Mesenchymal stem cell (in vitro differentiated cells and primary cell): Measurements from ENCODE around the gene GABRG3.

Experiments
- DNase-seq: peaks from one replicate; pipeline ENCODE4 v3.0.0-alpha.2; 2013
- H2AFZ ChIP-seq: one replicate; pipeline ENCODE4 v1.6.1; 2013; ENCODE audit warnings: low read depth, mild to moderate bottlenecking, control low read depth, inconsistent platforms, low read length, moderate library complexity
- H2AK5ac ChIP-seq: 2 replicates; pipeline ENCODE4 v1.6.1; 2013; ENCODE audit warnings: low read length, moderate library complexity, mild to moderate bottlenecking, inconsistent platforms; ENCODE audit not compliant: severe bottlenecking
- H2BK120ac ChIP-seq: one replicate; pipeline ENCODE4 v1.6.1; 2013; ENCODE audit warnings: low read depth, mild to moderate bottlenecking, inconsistent platforms, low read length, moderate library complexity
- H2BK12ac ChIP-seq, 2 experiments: one replicate each; pipeline ENCODE4 v1.6.1; 2013; ENCODE audit warnings: inconsistent platforms in 2 of 2, low read length in 2 of 2, mild to moderate bottlenecking in 2 of 2, moderate library complexity in 2 of 2, control low read depth in 1 of 2
- H2BK15ac ChIP-seq: one replicate; pipeline ENCODE4 v1.6.1; 2013; ENCODE audit warnings: mild to moderate bottlenecking, low read depth, inconsistent platforms; ENCODE audit not compliant: poor library complexity, severe bottlenecking
- H2BK5ac ChIP-seq: 2 replicates; pipeline ENCODE4 v1.6.1; 2013; ENCODE audit warnings: low read depth, mild to moderate bottlenecking, low read length, control low read depth, inconsistent platforms; ENCODE audit not compliant: poor library complexity, severe bottlenecking
- H3K14ac ChIP-seq, 2 experiments: one replicate each; pipeline ENCODE4 v1.6.1; 2013; ENCODE audit warnings: inconsistent platforms in 2 of 2, low read length in 2 of 2, control low read depth in 1 of 2, mild to moderate bottlenecking in 1 of 2, moderate library complexity in 1 of 2
- H3K18ac ChIP-seq, 2 experiments: one replicate each; pipeline ENCODE4 v1.6.1; 2013; ENCODE audit warnings: inconsistent platforms in 2 of 2, low read length in 2 of 2, control low read depth in 1 of 2, low read depth in 1 of 2, mild to moderate bottlenecking in 1 of 2
- H3K23ac ChIP-seq, 2 experiments: one replicate each; pipeline ENCODE4 v1.6.1; 2013; ENCODE audit warnings: inconsistent platforms in 2 of 2, low read length in 2 of 2, mild to moderate bottlenecking in 2 of 2, moderate library complexity in 2 of 2, control low read depth in 1 of 2
- H3K27ac ChIP-seq: 2 replicates; pipeline ENCODE4 v1.5.1; 2013; ENCODE audit warnings: mild to moderate bottlenecking, moderate library complexity, low read length, control low read depth, inconsistent platforms; ENCODE audit not compliant: poor library complexity, severe bottlenecking
- H3K27me3 ChIP-seq, 2 experiments: 2 replicates each; pipeline versions ENCODE4 v1.6.1 to v1.7.0; 2013; ENCODE audit warnings: low read length in 2 of 2, mild to moderate bottlenecking in 2 of 2, moderate library complexity in 2 of 2, control low read depth in 1 of 2, inconsistent platforms in 1 of 2; ENCODE audit not compliant: control insufficient read depth in 1 of 2, insufficient read depth in 1 of 2
- H3K36me3 ChIP-seq, 2 experiments: 2 replicates each; pipeline versions ENCODE4 v1.6.1 to v1.7.0; 2013; ENCODE audit warnings: low read length in 2 of 2, control low read depth in 1 of 2, inconsistent platforms in 1 of 2, low read depth in 1 of 2, mild to moderate bottlenecking in 1 of 2; ENCODE audit not compliant: insufficient read depth in 2 of 2, control insufficient read depth in 1 of 2
- H3K4ac ChIP-seq, 2 experiments: one replicate each; pipeline ENCODE4 v1.6.1; 2013; ENCODE audit warnings: inconsistent platforms in 2 of 2, low read length in 2 of 2, mild to moderate bottlenecking in 2 of 2, moderate library complexity in 2 of 2, control low read depth in 1 of 2, low read depth in 1 of 2
- H3K4me1 ChIP-seq: 2 replicates; pipeline ENCODE4 v1.6.1; 2013; ENCODE audit warnings: low read depth, low read length, control low read depth; ENCODE audit not compliant: control insufficient read depth, insufficient read depth
- H3K4me2 ChIP-seq: 2 replicates; pipeline ENCODE4 v1.6.1; 2013; ENCODE audit warnings: low read length, mild to moderate bottlenecking, inconsistent platforms; ENCODE audit not compliant: poor library complexity, severe bottlenecking
- H3K4me3 ChIP-seq, 2 experiments: 2 replicates each; pipeline versions ENCODE4 v1.5.1 to v1.7.0; 2013; ENCODE audit warnings: low read length in 2 of 2, mild to moderate bottlenecking in 2 of 2, control low read depth in 1 of 2, low read depth in 1 of 2; ENCODE audit not compliant: insufficient read depth in 1 of 2
- H3K79me1 ChIP-seq: replicated peaks from 2 replicates; pipeline ENCODE4 v1.6.1; 2013; ENCODE audit warnings: mild to moderate bottlenecking, control low read depth, low read length, inconsistent platforms; ENCODE audit not compliant: poor library complexity, severe bottlenecking
- H3K9ac ChIP-seq: 2 replicates; pipeline ENCODE4 v1.7.0; 2013; ENCODE audit warnings: mild to moderate bottlenecking, low read length, moderate library complexity
- H3K9me3 ChIP-seq: 2 replicates; pipeline ENCODE4 v1.7.0; 2013; ENCODE audit warnings: mild to moderate bottlenecking, low read length; ENCODE audit not compliant: control insufficient read depth
- H4K8ac ChIP-seq: one replicate; pipeline ENCODE4 v1.6.1; 2013; ENCODE audit warnings: inconsistent platforms, mild to moderate bottlenecking, low read length, moderate library complexity
- H4K91ac ChIP-seq: one replicate; pipeline ENCODE4 v1.6.1; 2013; ENCODE audit warnings: mild to moderate bottlenecking, low read length, inconsistent platforms
- WGBS: methylation state at CpG from one replicate; pipeline ENCODE4 v1.1.7; 2013; ENCODE audit warnings: mixed read lengths; 5-methylcytosine and 5-hydroxymethylcytosine counted together

Gene GABRG3

GRCh38 chr15:27121672-27122071, 150.7 kb downstream of the GABRG3 start:
- H2AFZ ChIP-seq, result no peak overlapping the region

DNA sequence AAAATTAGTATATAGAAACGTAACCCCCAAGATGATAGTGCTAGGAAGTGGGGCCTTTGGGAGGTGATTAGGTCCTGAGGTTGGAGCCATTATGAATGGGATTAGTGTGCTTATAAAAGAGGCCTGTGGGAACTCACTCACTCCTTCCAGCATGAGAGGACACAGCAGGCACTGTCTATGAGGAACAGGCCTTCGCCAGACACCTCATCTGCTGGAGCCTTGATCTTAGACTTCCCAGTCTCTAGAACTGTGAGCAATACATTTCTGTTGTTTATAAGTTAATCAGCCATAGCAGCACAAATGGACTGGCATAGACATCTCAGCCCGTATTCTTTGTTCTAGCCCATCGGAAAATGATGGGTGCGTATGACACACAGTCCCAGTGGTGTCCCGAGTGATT, 152.3 kb downstream of the GABRG3 start:
- no peak for DNase-seq
- no peak overlapping the region for H2BK5ac ChIP-seq
- H3K36me3 ChIP-seq, result no peaks in the 10 kb centered on the region
- H2BK12ac ChIP-seq, result no peak overlapping the region
- H3K4me1 ChIP-seq, result no peaks in the 10 kb centered on the region
- H3K4me2 ChIP-seq, result no peak overlapping the region
- H3K14ac ChIP-seq, result no peak overlapping the region
- H3K79me1 ChIP-seq, result no peaks in the 10 kb centered on the region
- no peak overlapping the region for H3K4ac ChIP-seq
- H2BK120ac ChIP-seq, result no peak overlapping the region
- no peak overlapping the region for H3K9ac ChIP-seq
- H3K23ac ChIP-seq, result no peak overlapping the region
- no peak overlapping the region for H2BK15ac ChIP-seq
- H3K9me3 ChIP-seq, result peaks cover 2% of the 10 kb centered on the region
- H4K8ac ChIP-seq, result no peak overlapping the region
- no peak overlapping the region for H3K27ac ChIP-seq
- H2AK5ac ChIP-seq, result no peak overlapping the region
- WGBS, result 84% methylated on average over 6 of the region's 6 CpGs
- no peak overlapping the region for H3K18ac ChIP-seq
- H3K4me3 ChIP-seq, result no peak overlapping the region
- no peak overlapping the region for H4K91ac ChIP-seq
- H2AFZ ChIP-seq, result no peak overlapping the region
- H3K27me3 ChIP-seq, result no peaks in the 10 kb centered on the region

More at GRCh38 chr15:27121672-27122071, 150.7 kb downstream of the GABRG3 start:
- H2BK15ac ChIP-seq, result no peak overlapping the region
- no peaks in the 10 kb centered on the region for H3K36me3 ChIP-seq
- no peak overlapping the region for H3K27ac ChIP-seq
- no peak overlapping the region for H2AK5ac ChIP-seq
- H3K79me1 ChIP-seq, result no peaks in the 10 kb centered on the region
- no peak for DNase-seq
- 67% methylated on average over 1 of the region's 2 CpGs for WGBS
- no peak overlapping the region for H3K4ac ChIP-seq
- H3K4me3 ChIP-seq, result no peak overlapping the region
- H4K8ac ChIP-seq, result no peak overlapping the region
- no peak overlapping the region for H3K18ac ChIP-seq
- H2BK120ac ChIP-seq, result no peak overlapping the region
- H3K4me1 ChIP-seq, result no peaks in the 10 kb centered on the region
- no peak overlapping the region for H4K91ac ChIP-seq
- no peak overlapping the region for H3K23ac ChIP-seq
- no peak overlapping the region for H3K14ac ChIP-seq
- no peaks in the 10 kb centered on the region for H3K9me3 ChIP-seq
- H3K27me3 ChIP-seq, result no peaks in the 10 kb centered on the region
- no peak overlapping the region for H3K9ac ChIP-seq
- H3K4me2 ChIP-seq, result no peak overlapping the region
- no peak overlapping the region for H2BK12ac ChIP-seq
- H2BK5ac ChIP-seq, result no peak overlapping the region

GRCh38 chr15:27123808-27124207, 152.8 kb downstream of the GABRG3 start:
- Histone ChIP-seq H2BK120ac (no peak overlapping the region), H3K9ac (no peak overlapping the region), H3K4me2 (no peak overlapping the region), H4K91ac (no peak overlapping the region), H2BK5ac (no peak overlapping the region), H3K4ac (no peak overlapping the region), H2AK5ac (no peak overlapping the region), H3K18ac (no peak overlapping the region), H2BK12ac (no peak overlapping the region), H4K8ac (no peak overlapping the region), H3K9me3 (peaks cover 2% of the 10 kb centered on the region), H3K4me3 (no peak overlapping the region), H3K4me1 (no peaks in the 10 kb centered on the region), H3K79me1 (no peaks in the 10 kb centered on the region), H2BK15ac (no peak overlapping the region), H3K36me3 (no peaks in the 10 kb centered on the region), H3K27ac (no peak overlapping the region), H3K27me3 (no peaks in the 10 kb centered on the region), H3K23ac (no peak overlapping the region), H3K14ac (no peak overlapping the region), H2AFZ (no peak overlapping the region)
- 66% methylated on average over 7 of the region's 7 CpGs for WGBS
- DNase-seq, result no peak

GRCh38 chr15:27124287-27124871, 153.4 kb downstream of the GABRG3 start:
- no peak for DNase-seq
- H3K27me3 ChIP-seq, result no peaks in the 10 kb centered on the region
- WGBS, result 48% methylated on average over 4 of the region's 4 CpGs

More at GRCh38 chr15:27124287-27124871, 153.4 kb downstream of the GABRG3 start:
- H3K9me3 ChIP-seq, result peaks cover 2% of the 10 kb centered on the region
- no peak overlapping the region for H3K27ac ChIP-seq
- H3K4me1 ChIP-seq, result no peaks in the 10 kb centered on the region
- no peak overlapping the region for H3K4ac ChIP-seq
- H2BK120ac ChIP-seq, result no peak overlapping the region
- H2AFZ ChIP-seq, result no peak overlapping the region
- no peak overlapping the region for H3K23ac ChIP-seq
- no peak overlapping the region for H3K9ac ChIP-seq
- H2BK12ac ChIP-seq, result no peak overlapping the region
- H3K79me1 ChIP-seq, result no peaks in the 10 kb centered on the region
- H3K4me3 ChIP-seq, result no peak overlapping the region
- H3K36me3 ChIP-seq, result no peaks in the 10 kb centered on the region
- H3K14ac ChIP-seq, result no peak overlapping the region
- no peak overlapping the region for H2BK15ac ChIP-seq
- H2BK5ac ChIP-seq, result no peak overlapping the region
- H3K18ac ChIP-seq, result no peak overlapping the region
- H4K8ac ChIP-seq, result no peak overlapping the region
- no peak overlapping the region for H2AK5ac ChIP-seq
- no peak overlapping the region for H4K91ac ChIP-seq
- no peak overlapping the region for H3K4me2 ChIP-seq
